Naive thymus-derived CD4-positive, alpha-beta T cell (primary cell): ENCODE results near the gene KIFBP. TPM values are rescaled to one million over a fixed set of nuclear protein-coding genes. Genes with fewer than 3 reads are reported as not detected.

Experiments
- ATAC-seq: fragments of 150-1000 bp; cut with Tn5 transposase; 2 replicates; pipeline ENCODE4 v1.10.0; 2021; ENCODE audit warnings: mild to moderate bottlenecking, moderate library complexity
- CTCF ChIA-PET: fragments of 350-600 bp; sonication (Branson Sonifier 250); formaldehyde crosslinking; loops from one replicate; lab custom pipeline; 2021; ENCODE audit warnings: antibody characterized with exemption; lab: Charles Lee
- POLR2A ChIA-PET: fragments of 350-600 bp; sonication (Branson Sonifier 250); formaldehyde crosslinking; loops from one replicate; lab custom pipeline; 2021; ENCODE audit warnings: antibody characterized with exemption, inconsistent platforms; lab: Charles Lee
- DNase-seq, 9 donors: peaks; one replicate each; pipeline versions ENCODE4 v3.0.0 to v3.0.0-alpha.2; 2020 to 2022; ENCODE audit warnings: mixed read lengths in 1 of 9
- H3K27ac ChIP-seq: one replicate; pipeline ENCODE4 v1.7.0; 2013; ENCODE audit warnings: mild to moderate bottlenecking, low read depth, low read length, moderate library complexity
- H3K27me3 ChIP-seq, 2 donors: one replicate each; pipeline ENCODE4 v1.7.0; 2013; ENCODE audit warnings: low read length in 2 of 2, mild to moderate bottlenecking in 2 of 2, moderate library complexity in 2 of 2; ENCODE audit not compliant: control insufficient read depth in 2 of 2, insufficient read depth in 2 of 2
- H3K36me3 ChIP-seq, 3 experiments: 1 replicate in 2 of 3; 2 replicates in 1 of 3; pipeline ENCODE4 v1.7.0; 2013; ENCODE audit warnings: low read length in 3 of 3, mild to moderate bottlenecking in 3 of 3, moderate library complexity in 1 of 3; ENCODE audit not compliant: insufficient read depth in 3 of 3, control insufficient read depth in 2 of 3
- H3K4me1 ChIP-seq, 2 donors: one replicate each; pipeline ENCODE4 v1.7.0; 2013; ENCODE audit warnings: low read length in 2 of 2, mild to moderate bottlenecking in 2 of 2, moderate library complexity in 1 of 2; ENCODE audit not compliant: control insufficient read depth in 2 of 2, insufficient read depth in 2 of 2
- H3K4me3 ChIP-seq: 2 replicates; pipeline ENCODE4 v1.7.0; 2013; ENCODE audit warnings: mild to moderate bottlenecking, low read length
- H3K9me3 ChIP-seq, 3 experiments: 1 replicate in 2 of 3; 2 replicates in 1 of 3; pipeline ENCODE4 v1.7.0; 2013; ENCODE audit warnings: low read length in 3 of 3; ENCODE audit not compliant: control insufficient read depth in 2 of 3
- H3K27ac Mint-ChIP-seq, 9 donors: one replicate each; pipeline ENCODE4 v1.8.0; 2020 to 2022; ENCODE audit warnings: mixed read lengths in 9 of 9, mild to moderate bottlenecking in 8 of 9, moderate library complexity in 5 of 9, inconsistent platforms in 2 of 9
- H3K27me3 Mint-ChIP-seq, 5 donors: one replicate each; pipeline ENCODE4 v1.8.0; 2021 to 2022; ENCODE audit warnings: mixed read lengths in 5 of 5, mild to moderate bottlenecking in 1 of 5
- H3K36me3 Mint-ChIP-seq, 5 donors: one replicate each; pipeline ENCODE4 v1.8.0; 2020 to 2022; ENCODE audit warnings: mixed read lengths in 5 of 5, mild to moderate bottlenecking in 3 of 5, inconsistent platforms in 1 of 5
- H3K4me1 Mint-ChIP-seq, 7 donors: one replicate each; pipeline ENCODE4 v1.8.0; 2020 to 2022; ENCODE audit warnings: mixed read lengths in 7 of 7, mild to moderate bottlenecking in 3 of 7, inconsistent platforms in 1 of 7
- H3K4me3 Mint-ChIP-seq, 10 donors: one replicate each; pipeline ENCODE4 v1.8.0; 2020 to 2022; ENCODE audit warnings: mild to moderate bottlenecking in 10 of 10, mixed read lengths in 10 of 10, moderate library complexity in 6 of 10, inconsistent platforms in 2 of 10
- H3K9me3 Mint-ChIP-seq, 11 donors: one replicate each; pipeline ENCODE4 v1.8.0; 2020 to 2022; ENCODE audit warnings: mixed read lengths in 11 of 11, mild to moderate bottlenecking in 4 of 11, inconsistent platforms in 1 of 11, moderate library complexity in 1 of 11
- intact Hi-C, 2 donors: fragments of 100-400 bp; cut with micrococcal nuclease; formaldehyde crosslinking; loops; one replicate each; pipeline ENCODE4 v1.15.1; 2023
- polyA plus RNA-seq, 2 donors: library from polyadenylated mRNA; unstranded; fragments of 300-500 nt; fragmentation: Illumina TruSeq; gene quantifications; one replicate each; pipeline ENCODE4 v1.2.3, GENCODE V29; 2021
- total RNA-seq, 6 experiments: library from RNA in 5 of 6; stranded (reverse) in 5 of 6; gene quantifications; 1 replicate in 5 of 6; 2 replicates in 1 of 6; pipeline ENCODE4 v1.2.3 and lab custom pipeline; 2021 to 2026

Gene KIFBP
- total and polyA plus RNA-seq, 7 experiments from 2014 or later: 4.5 to 18.1 (median 6.9) TPM

- Mint-ChIP-seq H3K9me3 (no peaks in the 10 kb centered on the region), H3K36me3 (peaks cover 0 to 6% (median 0%) of the 10 kb centered on the region in 5 donors), H3K4me3 (peak overlapping the region; percentile 73 to 90 (median 83)), H3K27ac (peak overlapping the region; percentile 70 to 96 (median 90)), H3K4me1 (peaks cover 33 to 60% (median 38%) of the 10 kb centered on the region in 7 donors), H3K27me3 (no peaks in the 10 kb centered on the region)
- Histone ChIP-seq H3K36me3 (no peaks in the 10 kb centered on the region), H3K27me3 (no peaks in the 10 kb centered on the region), H3K4me1 (peaks cover 25% of the 10 kb centered on the region in 2 donors), H3K4me3 (peak overlapping the region; percentile 15), H3K9me3 (no peaks in the 10 kb centered on the region), H3K27ac (peak overlapping the region; percentile 50)
- ChIA-PET POLR2A (interaction anchor here (0.6 to 1.6 kb wide), 7 partner anchors 16 to 29 kb away, joined by 3 to 7 read pairs (median 4); partner anchors contain the start of gene SRGN), CTCF (interaction anchor here (0.6 to 1.2 kb wide), 4 partner anchors 16 to 64 kb away, joined by 3 to 5 read pairs (median 4); no protein-coding TSS in a partner anchor)
- DNase-seq: peak in 7 of 9 donors; percentile 17 to 52 (median 50)
- intact Hi-C loops: loop anchor here (1.0 to 2.0 kb wide), 3 partner anchors 17 to 32 kb away; partner anchors contain the start of gene SRGN (in 1 of the 2)
- ATAC-seq: peak; percentile 72
These were observed 72.9 kb downstream of the KIFBP start for GRCh38 chr10:69061305-69062161.

GRCh38 chr10:69062901-69063300 lies 74.3 kb downstream of the KIFBP start:
- H3K27ac Mint-ChIP-seq: peak overlapping the region in 4 of 9 donors; percentile 4 to 28 (median 15)
- Histone ChIP-seq H3K9me3 (no peaks in the 10 kb centered on the region), H3K4me1 (peaks cover 12 to 13% of the 10 kb centered on the region in 2 donors), H3K4me3 (no peak overlapping the region), H3K27ac (no peak overlapping the region), H3K27me3 (no peaks in the 10 kb centered on the region), H3K36me3 (no peaks in the 10 kb centered on the region)
- CTCF ChIA-PET: interaction anchor here (1.1 kb wide), 1 partner anchor 25 kb away, joined by 3 read pairs; the partner anchor contains the start of gene SRGN
- intact Hi-C loops: no loop called here
- H3K36me3 Mint-ChIP-seq: peaks cover 0 to 6% (median 0%) of the 10 kb centered on the region in 5 donors
- no peak overlapping the region for H3K4me3 Mint-ChIP-seq
- DNase-seq: no peak
- ATAC-seq: no peak
- no peaks in the 10 kb centered on the region for H3K27me3 Mint-ChIP-seq
- H3K9me3 Mint-ChIP-seq: no peaks in the 10 kb centered on the region
- POLR2A ChIA-PET: interaction anchor here (1.0 to 1.6 kb wide), 4 partner anchors 17 to 28 kb away, joined by 3 to 7 read pairs (median 4); partner anchors contain the start of gene SRGN
- H3K4me1 Mint-ChIP-seq: peaks cover 19 to 46% (median 24%) of the 10 kb centered on the region in 7 donors

GRCh38 chr10:69064762-69065328 lies 76.2 kb downstream of the KIFBP start:
- no peaks in the 10 kb centered on the region for H3K27me3 ChIP-seq
- Mint-ChIP-seq H3K27ac (peak overlapping the region in 2 of 9 donors; percentile 29 to 82), H3K36me3 (peaks cover 0 to 3% (median 0%) of the 10 kb centered on the region in 5 donors), H3K27me3 (no peaks in the 10 kb centered on the region), H3K4me3 (no peak overlapping the region), H3K4me1 (peaks cover 13 to 41% (median 20%) of the 10 kb centered on the region in 7 donors), H3K9me3 (no peaks in the 10 kb centered on the region)
- intact Hi-C loops: loop anchor here in 1 of 2 donors (2.0 kb wide), 1 partner anchor 24 kb away; the partner anchor contains the start of gene SRGN
- H3K9me3 ChIP-seq: no peaks in the 10 kb centered on the region
- CTCF ChIA-PET: interaction anchor here (1.7 kb wide), 1 partner anchor 59 kb away, joined by 8 read pairs; no protein-coding TSS in a partner anchor
- H3K4me3 ChIP-seq: no peak overlapping the region
- DNase-seq (no peak), ATAC-seq (no peak)
- no peaks in the 10 kb centered on the region for H3K36me3 ChIP-seq
- no peak overlapping the region for H3K27ac ChIP-seq
- peaks cover 12 to 13% of the 10 kb centered on the region in 2 donors for H3K4me1 ChIP-seq
- POLR2A ChIA-PET: interaction anchor here (0.7 to 1.5 kb wide), 5 partner anchors 8 to 50 kb away, joined by 3 to 4 read pairs (median 3); no protein-coding TSS in a partner anchor

- DNase-seq (peak in 1 of 9 donors; percentile 80), ATAC-seq (peak; percentile 64)
- Histone ChIP-seq H3K4me1 (peaks cover 12 to 13% of the 10 kb centered on the region in 2 donors), H3K4me3 (no peak overlapping the region), H3K27me3 (no peaks in the 10 kb centered on the region), H3K27ac (no peak overlapping the region), H3K9me3 (no peaks in the 10 kb centered on the region), H3K36me3 (no peaks in the 10 kb centered on the region)
- ChIA-PET CTCF (interaction anchor here (1.7 kb wide), 1 partner anchor 60 kb away, joined by 8 read pairs; no protein-coding TSS in a partner anchor), POLR2A (interaction anchor here (0.7 to 1.5 kb wide), 4 partner anchors 9 to 50 kb away, joined by 3 to 4 read pairs (median 3); no protein-coding TSS in a partner anchor)
- no peaks in the 10 kb centered on the region for H3K9me3 Mint-ChIP-seq
- intact Hi-C loops: loop anchor here in 1 of 2 donors (1.0 to 2.0 kb wide), 2 partner anchors 20 to 23 kb away; partner anchors contain the start of gene SRGN
- H3K4me3 Mint-ChIP-seq: peak overlapping the region in 1 of 10 donors; percentile 44
- peak overlapping the region in 4 of 9 donors; percentile 29 to 84 (median 81) for H3K27ac Mint-ChIP-seq
- peaks cover 0 to 3% (median 0%) of the 10 kb centered on the region in 5 donors for H3K36me3 Mint-ChIP-seq
- peaks cover 13 to 41% (median 20%) of the 10 kb centered on the region in 7 donors for H3K4me1 Mint-ChIP-seq
- no peaks in the 10 kb centered on the region for H3K27me3 Mint-ChIP-seq
These were observed 77.1 kb downstream of the KIFBP start for GRCh38 chr10:69065406-69066361.
